HCT116 (cell line): ENCODE measurements around the gene GALR2. TPM values are rescaled to one million over a fixed set of nuclear protein-coding genes. Genes with fewer than 3 reads are reported as not detected.

Experiments
- ATAC-seq: fragments of 200-7000 bp; cut with Tn5 transposase; 2 replicates; pipeline ENCODE4 v1.9.1; 2020; ENCODE audit warnings: mild to moderate bottlenecking, moderate library complexity
- BruUV-seq: library from RNA; stranded (reverse); fragments of 400-500 nt; replicated peaks from 2 replicates; lab custom pipeline; 2021; lab: Mats Ljungman, UMichigan
- CTCF ChIA-PET: fragments of 300-600 bp; sonication (Branson Sonifier 250); formaldehyde crosslinking; loops from one replicate; lab custom pipeline; 2021; ENCODE audit warnings: antibody characterized with exemption; lab: Charles Lee
- POLR2A ChIA-PET: fragments of 300-600, 350-600 bp; sonication (Branson Sonifier 250); formaldehyde crosslinking; loops from one replicate; lab custom pipeline; 2021; ENCODE audit warnings: antibody characterized with exemption; lab: Charles Lee
- RAD21 ChIA-PET, 2 experiments: fragments of 300-600 bp; sonication (Branson Sonifier 250); formaldehyde crosslinking; loops; one replicate each; lab custom pipeline; 2023; ENCODE audit warnings: low total read pairs in 2 of 2; ENCODE audit not compliant: uncharacterized antibody in 2 of 2, unreplicated experiment in 2 of 2, low non-redundant PET in 1 of 2; lab: Charles Lee
- DNase-seq: peaks from one replicate; pipeline ENCODE4 v3.0.0-alpha.2; 2010; ENCODE audit warnings: low read depth, low spot score
- H2AFZ ChIP-seq: fragments of 200-600 bp; shearing (Covaris generic), sonication (generic); 2 replicates; pipeline ENCODE4 v1.6.1; 2017; ENCODE audit warnings: low read depth, mixed run types, mixed read lengths, antibody characterized with exemption, low read length; ENCODE audit not compliant: poor library complexity, severe bottlenecking
- H3K27ac ChIP-seq: 2 replicates; pipeline ENCODE4 v1.5.1; 2012; ENCODE audit warnings: low read depth, low read length
- H3K27me3 ChIP-seq: fragments of 200-600 bp; sonication (generic); 2 replicates; pipeline ENCODE4 v1.6.1; 2016; ENCODE audit warnings: mixed run types, low read length, mixed read lengths; ENCODE audit not compliant: insufficient read depth
- H3K36me3 ChIP-seq, 2 experiments: fragments of 200-500 bp in 1 of 2; fragments of 200-600 bp in 1 of 2; sonication (Bioruptor generic) in 1 of 2; sonication (generic) in 1 of 2; 2 replicates each; pipeline versions ENCODE4 v1.5.1 to v1.6.1; 2014 to 2016; ENCODE audit warnings: low read length in 2 of 2, inconsistent platforms in 1 of 2, mixed read lengths in 1 of 2, mixed run types in 1 of 2; ENCODE audit not compliant: insufficient read depth in 2 of 2, control insufficient read depth in 1 of 2
- H3K4me1 ChIP-seq, 2 experiments: fragments of 200-600 bp in 1 of 2; sonication (generic) in 1 of 2; 2 replicates each; pipeline versions ENCODE4 v1.5.1 to v1.6.1; 2012 to 2017; ENCODE audit warnings: low read length in 2 of 2, inconsistent platforms in 1 of 2, mild to moderate bottlenecking in 1 of 2, mixed read lengths in 1 of 2, mixed run types in 1 of 2, moderate library complexity in 1 of 2; ENCODE audit not compliant: insufficient read depth in 2 of 2, control insufficient read depth in 1 of 2
- H3K4me2 ChIP-seq: fragments of 200-600 bp; sonication (generic); 2 replicates; pipeline ENCODE4 v1.6.1; 2017; ENCODE audit warnings: mixed run types, low read length, mixed read lengths
- H3K4me3 ChIP-seq, 2 experiments: fragments of 200-600 bp in 1 of 2; sonication (generic) in 1 of 2; replicated peaks in 1 of 2; 2 replicates each; pipeline ENCODE4 v1.5.1; 2011 to 2016; ENCODE audit warnings: low read length in 2 of 2, control low read depth in 1 of 2, low read depth in 1 of 2, mild to moderate bottlenecking in 1 of 2, mixed read lengths in 1 of 2, mixed run types in 1 of 2
- H3K79me2 ChIP-seq: fragments of 200-600 bp; sonication (generic); 2 replicates; pipeline ENCODE4 v1.6.1; 2017; ENCODE audit warnings: mild to moderate bottlenecking, mixed run types, low read length, moderate library complexity, mixed read lengths; ENCODE audit not compliant: insufficient read depth
- H3K9ac ChIP-seq: fragments of 200-600 bp; sonication (generic); 2 replicates; pipeline ENCODE4 v1.6.1; 2016; ENCODE audit warnings: low read length, mixed read lengths
- H3K9me2 ChIP-seq: fragments of 200-600 bp; sonication (generic), shearing (Covaris generic); 2 replicates; pipeline ENCODE4 v1.6.1; 2017; ENCODE audit warnings: mixed run types, mild to moderate bottlenecking, moderate library complexity; ENCODE audit not compliant: insufficient read depth
- H3K9me3 ChIP-seq, 2 experiments: fragments of 200-500 bp in 1 of 2; fragments of 200-600 bp in 1 of 2; sonication (Bioruptor generic) in 1 of 2; sonication (generic) in 1 of 2; 2 replicates each; pipeline ENCODE4 v1.6.1; 2014 to 2017; ENCODE audit warnings: low read length in 2 of 2, mixed read lengths in 2 of 2, inconsistent platforms in 1 of 2, low read depth in 1 of 2, mild to moderate bottlenecking in 1 of 2, mixed run types in 1 of 2, moderate library complexity in 1 of 2; ENCODE audit not compliant: control insufficient read depth in 1 of 2, insufficient read depth in 1 of 2
- H4K20me1 ChIP-seq: fragments of 200-600 bp; sonication (generic), shearing (Covaris generic); 2 replicates; pipeline ENCODE4 v1.6.1; 2017; ENCODE audit warnings: mixed run types, mild to moderate bottlenecking, moderate library complexity; ENCODE audit not compliant: insufficient read depth
- CBX3 ChIP-seq: IDR thresholded peaks from 2 replicates; pipeline ENCODE4 v1.6.1; 2012; ENCODE audit warnings: low read depth
- CEBPB ChIP-seq: IDR thresholded peaks from 2 replicates; pipeline ENCODE4 v1.6.1; 2012; ENCODE audit warnings: low read depth
- EGR1 ChIP-seq: IDR thresholded peaks from 2 replicates; pipeline ENCODE4 v1.6.1; 2012; ENCODE audit warnings: low read depth
- ELF1 ChIP-seq: IDR thresholded peaks from 2 replicates; pipeline ENCODE4 v1.6.1; 2012; ENCODE audit warnings: low read depth, borderline replicate concordance
- EZH2 ChIP-seq: fragments of 200-600 bp; sonication (generic); IDR thresholded peaks from 2 replicates; pipeline ENCODE4 v1.6.1; 2017; ENCODE audit warnings: antibody characterized with exemption, mixed run types
- EZH2phosphoT487 ChIP-seq: fragments of 200-600 bp; IDR thresholded peaks from 2 replicates; pipeline ENCODE4 v1.6.1; 2018; ENCODE audit warnings: antibody characterized with exemption, borderline replicate concordance
- FOSL1 ChIP-seq: IDR thresholded peaks from 2 replicates; pipeline ENCODE4 v1.6.1; 2012; ENCODE audit warnings: low read depth
- JUND ChIP-seq: IDR thresholded peaks from 2 replicates; pipeline ENCODE4 v1.6.1; 2012
- POLR2A ChIP-seq: IDR thresholded peaks from 2 replicates; pipeline ENCODE4 v1.7.0; 2011; ENCODE audit warnings: borderline replicate concordance; ENCODE audit not compliant: insufficient read depth, insufficient read length; ENCODE audit errors: extremely low read depth
- POLR2AphosphoS5 ChIP-seq: IDR thresholded peaks from 2 replicates; pipeline ENCODE4 v1.6.1; 2011; ENCODE audit warnings: mild to moderate bottlenecking, low read depth, low read length, moderate library complexity
- RAD21 ChIP-seq: IDR thresholded peaks from 2 replicates; pipeline ENCODE4 v1.6.1; 2012; ENCODE audit warnings: low read depth, mild to moderate bottlenecking
- SIN3A ChIP-seq: IDR thresholded peaks from 2 replicates; pipeline ENCODE4 v1.6.1; 2012; ENCODE audit warnings: low read depth
- SP1 ChIP-seq: IDR thresholded peaks from 2 replicates; pipeline ENCODE4 v1.6.1; 2012; ENCODE audit warnings: low read depth
- TCF7L2 ChIP-seq: IDR thresholded peaks from 2 replicates; pipeline ENCODE4 v1.7.0; 2011; ENCODE audit warnings: borderline replicate concordance, inconsistent platforms; ENCODE audit not compliant: insufficient read depth, insufficient read length; ENCODE audit errors: extremely low read depth
- YY1 ChIP-seq: IDR thresholded peaks from 2 replicates; pipeline ENCODE4 v1.6.1; 2011; ENCODE audit warnings: low read length, low read depth, moderate library complexity, mild to moderate bottlenecking; ENCODE audit not compliant: insufficient replicate concordance; ENCODE audit errors: extremely low read depth
- ZFX ChIP-seq: fragments of 450-650 bp; IDR thresholded peaks from 2 replicates; pipeline ENCODE4 v1.6.1; 2017
- ZNF274 ChIP-seq: fragments of 200-500 bp; sonication (Bioruptor generic); IDR thresholded peaks from 2 replicates; pipeline ENCODE4 v1.6.1; 2014; ENCODE audit warnings: mild to moderate bottlenecking, low read depth, low read length, inconsistent platforms
- intact Hi-C: fragments of 100-400 bp; cut with micrococcal nuclease; formaldehyde crosslinking; loops from 2 replicates; pipeline ENCODE4 v1.10.0; 2022
- total RNA-seq: library from RNA; stranded (reverse); gene quantifications from one replicate; pipeline ENCODE4 v1.2.1, GENCODE V29; 2021; ENCODE audit not compliant: unreplicated experiment
- TF ChIP-seq, protein P1 (sequence below): IDR thresholded peaks from 2 replicates; pipeline ENCODE4 v1.6.1; 2012
- TF ChIP-seq, protein P2 (sequence below), 3 experiments: fragments of 200-600 bp in 1 of 3; sonication (generic) in 1 of 3; IDR thresholded peaks in 2 of 3; conservative IDR thresholded peaks in 1 of 3; 2 replicates each; pipeline ENCODE4 v1.5.1; 2012 to 2017; ENCODE audit warnings: low read depth in 2 of 3, low read length in 2 of 3, antibody characterized with exemption in 1 of 3, borderline replicate concordance in 1 of 3, control low read depth in 1 of 3, mild to moderate bottlenecking in 1 of 3, mixed read lengths in 1 of 3, mixed run types in 1 of 3, moderate library complexity in 1 of 3; ENCODE audit not compliant: insufficient read depth in 1 of 3
- TF ChIP-seq, protein P3 (sequence below): IDR thresholded peaks from 2 replicates; pipeline ENCODE4 v1.6.1; 2012; ENCODE audit warnings: low read depth

The GALR2 gene
- total RNA-seq, 1 experiment from 2014 or later = 0.27 TPM

- TF ChIP-seq, protein P1, sequence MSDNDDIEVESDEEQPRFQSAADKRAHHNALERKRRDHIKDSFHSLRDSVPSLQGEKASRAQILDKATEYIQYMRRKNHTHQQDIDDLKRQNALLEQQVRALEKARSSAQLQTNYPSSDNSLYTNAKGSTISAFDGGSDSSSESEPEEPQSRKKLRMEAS = no peak
- TF ChIP-seq ZNF274 = no peak
- TF ChIP-seq FOSL1 = no peak
- TF ChIP-seq, protein P2, sequence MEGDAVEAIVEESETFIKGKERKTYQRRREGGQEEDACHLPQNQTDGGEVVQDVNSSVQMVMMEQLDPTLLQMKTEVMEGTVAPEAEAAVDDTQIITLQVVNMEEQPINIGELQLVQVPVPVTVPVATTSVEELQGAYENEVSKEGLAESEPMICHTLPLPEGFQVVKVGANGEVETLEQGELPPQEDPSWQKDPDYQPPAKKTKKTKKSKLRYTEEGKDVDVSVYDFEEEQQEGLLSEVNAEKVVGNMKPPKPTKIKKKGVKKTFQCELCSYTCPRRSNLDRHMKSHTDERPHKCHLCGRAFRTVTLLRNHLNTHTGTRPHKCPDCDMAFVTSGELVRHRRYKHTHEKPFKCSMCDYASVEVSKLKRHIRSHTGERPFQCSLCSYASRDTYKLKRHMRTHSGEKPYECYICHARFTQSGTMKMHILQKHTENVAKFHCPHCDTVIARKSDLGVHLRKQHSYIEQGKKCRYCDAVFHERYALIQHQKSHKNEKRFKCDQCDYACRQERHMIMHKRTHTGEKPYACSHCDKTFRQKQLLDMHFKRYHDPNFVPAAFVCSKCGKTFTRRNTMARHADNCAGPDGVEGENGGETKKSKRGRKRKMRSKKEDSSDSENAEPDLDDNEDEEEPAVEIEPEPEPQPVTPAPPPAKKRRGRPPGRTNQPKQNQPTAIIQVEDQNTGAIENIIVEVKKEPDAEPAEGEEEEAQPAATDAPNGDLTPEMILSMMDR (IDR thresholded peaks at IDR 0.05 in 2 of 3, conservative IDR thresholded peaks at IDR 0.05 in 1 of 3; ENCODE audit: borderline replicate concordance in 1 of 3, insufficient read depth in 1 of 3, low read depth in 2 of 3, low read length in 2 of 3) = no peak
- no peak for TF ChIP-seq POLR2A
- TF ChIP-seq TCF7L2 = no peak
- TF ChIP-seq RAD21 = no peak
- no peak for TF ChIP-seq YY1
- TF ChIP-seq CEBPB = no peak
- TF ChIP-seq ZFX = no peak
- TF ChIP-seq SP1 = no peak
Observed at GRCh38 chr17:76089680-76090516, 15.3 kb downstream of the GALR2 start (continued).

- intact Hi-C loops = no loop called here
- ChIA-PET CTCF (no interaction called here), RAD21 (no interaction called here), POLR2A (no interaction called here)
- peaks cover 27 to 40% of the 10 kb centered on the region in 2 experiments; a peak in 3 of 4 replicates for H3K36me3 ChIP-seq
- no peak overlapping the region for H3K27ac ChIP-seq
- no peak overlapping the region for H3K4me3 ChIP-seq
- no TSS peak for BruUV-seq
- no peak overlapping the region for H2AFZ ChIP-seq
- ATAC-seq (no peak), DNase-seq (no peak)
- no peaks in the 10 kb centered on the region; the same call in 1 of the 2 replicates for H3K79me2 ChIP-seq
- no peak overlapping the region for H3K9ac ChIP-seq
- no peak overlapping the region for H3K4me2 ChIP-seq
- no peaks in the 10 kb centered on the region for H3K9me2 ChIP-seq
- no peaks in the 10 kb centered on the region for H3K9me3 ChIP-seq
- no peaks in the 10 kb centered on the region for H3K27me3 ChIP-seq
- H4K20me1 ChIP-seq = no peaks in the 10 kb centered on the region
- peaks cover 11 to 15% of the 10 kb centered on the region in 2 experiments for H3K4me1 ChIP-seq
- TF ChIP-seq CEBPB (no peak), YY1 (no peak), EZH2phosphoT487 (no peak), FOSL1 (no peak), ZFX (no peak), JUND (no peak), EGR1 (no peak), ELF1 (no peak), SIN3A (no peak), CBX3 (no peak), EZH2 (no peak), TCF7L2 (no peak), POLR2AphosphoS5 (no peak)
- TF ChIP-seq, protein P3, sequence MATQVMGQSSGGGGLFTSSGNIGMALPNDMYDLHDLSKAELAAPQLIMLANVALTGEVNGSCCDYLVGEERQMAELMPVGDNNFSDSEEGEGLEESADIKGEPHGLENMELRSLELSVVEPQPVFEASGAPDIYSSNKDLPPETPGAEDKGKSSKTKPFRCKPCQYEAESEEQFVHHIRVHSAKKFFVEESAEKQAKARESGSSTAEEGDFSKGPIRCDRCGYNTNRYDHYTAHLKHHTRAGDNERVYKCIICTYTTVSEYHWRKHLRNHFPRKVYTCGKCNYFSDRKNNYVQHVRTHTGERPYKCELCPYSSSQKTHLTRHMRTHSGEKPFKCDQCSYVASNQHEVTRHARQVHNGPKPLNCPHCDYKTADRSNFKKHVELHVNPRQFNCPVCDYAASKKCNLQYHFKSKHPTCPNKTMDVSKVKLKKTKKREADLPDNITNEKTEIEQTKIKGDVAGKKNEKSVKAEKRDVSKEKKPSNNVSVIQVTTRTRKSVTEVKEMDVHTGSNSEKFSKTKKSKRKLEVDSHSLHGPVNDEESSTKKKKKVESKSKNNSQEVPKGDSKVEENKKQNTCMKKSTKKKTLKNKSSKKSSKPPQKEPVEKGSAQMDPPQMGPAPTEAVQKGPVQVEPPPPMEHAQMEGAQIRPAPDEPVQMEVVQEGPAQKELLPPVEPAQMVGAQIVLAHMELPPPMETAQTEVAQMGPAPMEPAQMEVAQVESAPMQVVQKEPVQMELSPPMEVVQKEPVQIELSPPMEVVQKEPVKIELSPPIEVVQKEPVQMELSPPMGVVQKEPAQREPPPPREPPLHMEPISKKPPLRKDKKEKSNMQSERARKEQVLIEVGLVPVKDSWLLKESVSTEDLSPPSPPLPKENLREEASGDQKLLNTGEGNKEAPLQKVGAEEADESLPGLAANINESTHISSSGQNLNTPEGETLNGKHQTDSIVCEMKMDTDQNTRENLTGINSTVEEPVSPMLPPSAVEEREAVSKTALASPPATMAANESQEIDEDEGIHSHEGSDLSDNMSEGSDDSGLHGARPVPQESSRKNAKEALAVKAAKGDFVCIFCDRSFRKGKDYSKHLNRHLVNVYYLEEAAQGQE = no peak
Observed at GRCh38 chr17:76090517-76091129, 16.0 kb downstream of the GALR2 start.
